Nephron (organoid): Measurements from ENCODE around the gene PGS1.

ENCODE experiments used
- H3K27ac Mint-ChIP-seq, 3 experiments: 2 replicates each; pipeline ENCODE4 v1.8.0; 2020; ENCODE audit warnings: mixed read lengths in 3 of 3, mild to moderate bottlenecking in 2 of 3, moderate library complexity in 1 of 3
- H3K27me3 Mint-ChIP-seq: 2 replicates; pipeline ENCODE4 v1.8.0; 2021; ENCODE audit warnings: low read depth, mild to moderate bottlenecking, moderate library complexity, mixed read lengths
- H3K36me3 Mint-ChIP-seq: 2 replicates; pipeline ENCODE4 v1.8.0; 2020; ENCODE audit warnings: low read depth, mixed read lengths
- H3K4me1 Mint-ChIP-seq: 2 replicates; pipeline ENCODE4 v1.8.0; 2020; ENCODE audit warnings: mixed read lengths
- H3K4me3 Mint-ChIP-seq, 3 experiments: 2 replicates each; pipeline ENCODE4 v1.8.0; 2020; ENCODE audit warnings: mild to moderate bottlenecking in 3 of 3, mixed read lengths in 3 of 3, moderate library complexity in 2 of 3
- H3K9me3 Mint-ChIP-seq: 2 replicates; pipeline ENCODE4 v1.8.0; 2020; ENCODE audit warnings: mixed read lengths
- CTCF ChIP-seq, 3 experiments: fragments of 200-600 bp; sonication (generic); IDR thresholded peaks; one replicate each; pipeline ENCODE4 v1.5.0; 2021; ENCODE audit warnings: antibody characterized with exemption in 3 of 3; ENCODE audit not compliant: unreplicated experiment in 3 of 3

PGS1 gene

DNA sequence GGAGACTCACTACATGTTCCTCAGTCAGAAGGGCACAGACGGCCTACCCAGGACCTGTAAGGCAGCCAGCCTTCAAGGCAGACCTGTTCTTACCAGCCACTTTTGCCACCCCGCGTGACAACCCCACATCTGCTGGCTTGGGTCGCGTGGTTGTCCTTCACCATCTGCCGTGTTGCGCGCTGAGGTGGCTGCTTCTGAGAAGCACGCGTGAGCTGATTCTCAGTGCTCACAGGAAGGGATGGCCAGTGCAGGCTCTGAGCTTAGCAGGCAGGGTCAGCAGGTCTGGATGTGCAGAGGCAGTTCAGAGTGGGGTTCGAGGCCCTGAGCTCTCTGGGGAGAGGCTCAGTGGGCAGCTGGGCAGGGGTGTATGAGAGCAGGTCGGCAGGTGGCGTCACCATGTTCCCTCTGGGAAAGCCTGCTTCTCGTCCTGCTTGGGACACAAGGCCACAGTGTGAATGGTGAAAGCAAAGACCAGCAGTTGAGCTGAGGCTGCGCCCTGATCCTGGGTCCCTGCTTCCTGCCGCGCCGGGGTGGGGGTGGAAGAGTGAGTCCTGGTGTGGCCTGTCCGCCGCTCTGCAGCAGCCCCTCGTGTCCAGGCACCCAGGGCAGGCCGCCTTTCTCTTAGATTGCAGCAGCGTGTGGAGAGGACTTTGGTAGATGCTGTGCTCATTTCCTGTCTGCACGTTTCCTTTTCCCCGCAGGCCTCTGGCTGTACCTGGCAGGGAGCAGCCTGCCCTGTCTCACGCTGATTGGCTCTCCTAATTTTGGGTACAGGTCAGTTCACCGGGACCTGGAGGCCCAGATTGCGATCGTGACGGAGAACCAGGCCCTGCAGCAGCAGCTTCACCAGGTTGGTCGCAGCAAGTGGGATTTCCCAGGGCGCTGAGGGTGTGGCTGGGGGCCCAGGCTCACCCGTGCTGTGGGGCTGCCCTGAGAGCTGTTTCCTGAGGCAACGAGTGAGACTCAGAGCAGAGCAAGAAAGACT, 36.0 kb downstream of the PGS1 start:
- TF ChIP-seq CTCF (IDR thresholded peaks at IDR 0.05; ENCODE audit: unreplicated experiment in 3 of 3), result no peak
- Mint-ChIP-seq H3K27ac (no peak overlapping the region), H3K4me1 (peaks cover 56% of the 10 kb centered on the region), H3K27me3 (no peaks in the 10 kb centered on the region), H3K9me3 (no peaks in the 10 kb centered on the region), H3K36me3 (peaks cover 4% of the 10 kb centered on the region), H3K4me3 (no peak overlapping the region)

DNA sequence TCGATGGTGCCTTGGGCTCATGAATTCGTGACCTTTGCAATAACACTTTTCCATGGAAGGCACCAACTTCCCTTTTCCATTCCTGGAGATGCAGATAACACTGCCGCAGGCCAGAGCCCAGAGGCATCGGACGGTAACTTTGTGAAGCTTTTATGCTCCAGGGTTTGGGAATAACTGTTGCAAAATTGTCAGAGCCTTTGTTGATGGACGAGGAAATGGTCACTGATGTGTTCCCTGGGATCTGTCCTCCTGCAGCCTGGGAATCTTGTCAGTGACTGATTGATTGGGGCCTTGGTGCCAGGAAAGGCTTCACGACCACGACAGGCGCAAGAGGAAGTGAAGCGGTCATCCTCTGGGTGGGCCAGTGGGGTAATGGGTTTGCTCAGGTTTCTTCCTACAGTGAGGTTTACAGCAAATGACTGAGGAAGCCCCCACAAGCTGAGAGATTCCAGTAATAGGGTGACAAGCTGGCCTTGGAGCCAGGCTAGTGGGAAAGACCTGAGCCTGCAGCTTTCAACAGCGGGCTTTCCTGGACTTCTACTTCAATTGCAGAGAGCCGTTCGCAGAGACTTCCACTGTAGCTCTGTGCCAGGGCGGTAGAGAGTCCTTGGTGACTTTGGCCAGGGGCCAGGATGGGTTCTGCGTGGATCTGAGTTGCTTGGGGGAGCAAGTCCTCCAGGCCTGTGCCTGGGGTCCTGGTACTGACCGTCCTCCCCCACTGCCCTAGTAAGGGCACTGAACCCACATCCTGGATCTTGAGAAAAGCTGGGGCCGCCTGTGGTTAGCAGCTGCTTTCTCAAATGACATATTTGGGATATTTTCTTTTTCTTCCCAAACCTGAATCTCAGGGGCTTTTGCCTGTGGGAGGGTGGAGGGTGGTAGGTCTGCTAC, 37.6 kb downstream of the PGS1 start:
- H3K36me3 Mint-ChIP-seq, result peaks cover 11% of the 10 kb centered on the region
- TF ChIP-seq CTCF (IDR thresholded peaks at IDR 0.05; ENCODE audit: unreplicated experiment in 3 of 3), result no peak
- no peaks in the 10 kb centered on the region for H3K27me3 Mint-ChIP-seq
- H3K9me3 Mint-ChIP-seq, result no peaks in the 10 kb centered on the region
- H3K27ac Mint-ChIP-seq, result peak overlapping the region; percentile 28 to 79 (median 67)
- peak overlapping the region in 1 of 3 experiments; percentile 55 for H3K4me3 Mint-ChIP-seq
- peaks cover 54% of the 10 kb centered on the region for H3K4me1 Mint-ChIP-seq

DNA sequence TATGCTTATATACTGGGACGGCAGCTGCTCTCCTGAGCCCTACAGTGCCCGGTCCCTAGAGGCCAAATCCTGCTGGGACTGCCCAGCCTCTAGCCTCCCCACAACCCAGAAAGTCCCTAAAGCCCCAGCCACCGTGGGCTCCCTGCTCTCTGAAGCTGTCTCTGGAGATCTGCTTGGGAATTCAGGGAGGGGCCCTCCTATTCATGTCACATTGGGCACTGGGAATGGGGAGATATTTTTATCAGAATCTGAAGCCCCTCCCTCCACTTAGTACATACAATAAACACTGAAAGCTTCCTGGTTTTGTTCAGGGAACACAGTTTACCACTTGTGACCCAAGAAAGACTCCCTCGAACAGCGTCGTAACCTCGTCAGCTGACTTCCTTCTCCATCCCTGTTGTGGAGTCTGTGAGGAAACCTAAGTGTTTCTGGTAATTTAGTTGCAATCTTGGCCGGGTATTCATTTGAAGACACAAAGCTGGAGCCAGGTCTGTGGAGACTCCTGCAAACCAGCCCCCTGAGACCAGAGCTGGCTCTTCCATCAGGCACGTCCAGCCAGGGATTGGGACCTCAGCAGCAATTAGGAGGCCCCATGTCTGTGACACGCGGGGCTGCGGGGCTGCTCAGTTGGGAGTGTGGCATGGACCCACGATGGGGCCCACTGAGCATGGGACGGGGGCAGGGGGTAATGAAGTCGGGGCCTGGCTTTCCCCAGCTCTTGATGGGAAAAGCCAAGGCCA, 38.5 kb downstream of the PGS1 start:
- peaks cover 18% of the 10 kb centered on the region for H3K36me3 Mint-ChIP-seq
- H3K27ac Mint-ChIP-seq, result peak overlapping the region; percentile 13 to 79 (median 67)
- no peak for TF ChIP-seq CTCF (IDR thresholded peaks at IDR 0.05; ENCODE audit: unreplicated experiment in 3 of 3)
- peak overlapping the region in 1 of 3 experiments; percentile 55 for H3K4me3 Mint-ChIP-seq
- H3K27me3 Mint-ChIP-seq, result no peaks in the 10 kb centered on the region
- H3K9me3 Mint-ChIP-seq, result no peaks in the 10 kb centered on the region
- peaks cover 49% of the 10 kb centered on the region for H3K4me1 Mint-ChIP-seq

DNA sequence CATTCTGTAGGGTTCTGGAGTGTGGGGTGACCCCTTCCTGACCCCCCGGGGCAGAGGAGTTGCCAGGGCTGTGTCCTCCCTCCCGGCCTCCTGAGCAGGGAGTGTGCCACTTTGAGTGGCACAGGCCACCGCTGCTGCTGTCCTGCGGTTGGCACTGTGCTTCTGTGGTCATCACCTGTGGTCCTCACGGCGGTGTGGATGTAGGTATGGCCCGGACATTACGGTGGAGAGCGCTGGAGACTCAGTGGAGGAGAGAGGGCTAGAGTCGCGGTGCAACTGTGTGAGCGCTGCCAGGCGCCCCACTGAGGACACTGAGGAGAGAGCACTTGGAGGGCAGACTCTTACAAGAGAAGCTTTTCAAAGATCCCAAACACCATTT, 39.1 kb downstream of the PGS1 start:
- Mint-ChIP-seq H3K4me1 (peaks cover 46% of the 10 kb centered on the region), H3K9me3 (no peaks in the 10 kb centered on the region), H3K36me3 (peaks cover 21% of the 10 kb centered on the region)

More for the DNA sequence above, 39.1 kb downstream of the PGS1 start:
- Mint-ChIP-seq H3K27ac (peak overlapping the region in 1 of 3 experiments; percentile 67), H3K27me3 (no peaks in the 10 kb centered on the region), H3K4me3 (no peak overlapping the region)
- TF ChIP-seq CTCF (IDR thresholded peaks at IDR 0.05; ENCODE audit: unreplicated experiment in 3 of 3), result no peak
